Ovary (tissue), 3 donors: ENCODE measurements around the gene ENSA.

Source experiments
- CTCF ChIP-seq, 3 donors: fragments of 450-650 bp in 2 of 3; fragments of 200-600 bp in 1 of 3; IDR thresholded peaks; one replicate each; pipeline versions ENCODE4 v1.5.1 to v1.8.0; 2016 to 2022; ENCODE audit warnings: antibody characterized with exemption in 3 of 3, mild to moderate bottlenecking in 1 of 3
- EP300 ChIP-seq: sonication (generic); formaldehyde crosslinking; IDR thresholded peaks from one replicate; pipeline ENCODE4 v1.6.1; 2017; ENCODE audit warnings: antibody characterized with exemption
- donor health status: DM: no; HTN: no; CAD: no.

GRCh38 chr1:150576794-150577556 is 52.4 kb downstream of the ENSA start:
- TF ChIP-seq CTCF (IDR thresholded peaks at IDR 0.05): no peak
- no peak for TF ChIP-seq EP300
